DMS79 (cell line): ENCODE data around the gene OXSR1.
"Not testable (repeated sequence)": the region's sequence is repeated elsewhere in the genome, so short reads cannot be mapped to it uniquely, and the experiment has no call there.

Source experiments
- DNase-seq: peaks from one replicate; lab custom pipeline; 2025; lab: John Stamatoyannopoulos, UW

OXSR1 gene

GRCh38 chr3:38167591-38167990 is 2.3 kb downstream of the OXSR1 start:
- DNase-seq = no peak

DNA sequence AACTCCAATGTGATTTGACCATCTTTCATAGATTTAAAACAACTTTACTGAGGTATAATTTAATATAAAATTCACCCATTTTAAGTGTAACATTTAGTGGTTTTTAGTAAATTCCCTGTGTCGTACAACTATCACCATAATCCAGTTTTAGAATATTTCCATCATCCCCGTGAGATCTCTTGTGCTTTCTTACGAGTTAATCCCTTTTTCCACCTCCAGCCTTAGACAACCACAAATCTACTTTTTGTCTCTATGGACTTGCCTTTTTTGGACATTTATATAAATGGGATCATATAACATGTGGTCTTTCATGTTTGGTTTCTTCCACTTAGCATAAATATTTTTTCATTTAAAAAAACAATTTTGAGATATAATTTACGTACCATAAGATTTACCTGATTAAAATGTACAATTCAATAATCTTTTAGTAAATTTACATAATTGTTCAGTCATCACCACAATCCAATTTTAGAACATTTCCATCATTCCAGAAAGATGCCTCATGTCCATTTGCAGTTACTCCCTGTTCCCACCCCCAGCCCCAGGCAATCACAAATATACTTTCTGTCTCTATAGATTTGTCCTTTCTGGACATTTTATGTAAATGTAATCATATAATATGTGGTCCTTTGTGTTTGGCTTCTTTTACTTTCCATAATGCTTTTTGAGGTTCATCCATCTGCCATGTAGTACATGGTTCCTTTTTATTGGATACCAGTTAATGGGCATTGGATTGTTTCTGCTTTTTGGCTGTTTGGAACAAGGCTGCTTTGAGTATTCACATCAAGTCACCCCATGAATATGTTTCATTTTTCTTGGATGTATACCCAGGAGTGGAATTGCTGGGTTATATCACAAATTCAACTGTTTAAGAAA is 3.1 kb downstream of the OXSR1 start:
- DNase-seq = no peak

DNA sequence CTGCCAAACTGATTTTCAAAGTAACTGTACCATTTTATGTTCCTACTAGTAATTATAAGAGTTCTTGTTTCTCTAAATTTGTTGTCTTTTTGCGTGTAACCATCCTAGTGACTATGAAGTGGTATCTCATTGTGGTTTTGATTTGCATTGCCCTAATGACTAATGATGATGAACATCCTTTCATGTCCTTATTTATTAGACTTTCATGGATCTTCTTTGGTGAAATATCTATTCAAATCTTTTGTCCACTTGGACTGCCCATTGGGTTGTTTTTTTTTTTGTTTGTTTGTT is 3.6 kb downstream of the OXSR1 start:
- DNase-seq = no peak

DNA sequence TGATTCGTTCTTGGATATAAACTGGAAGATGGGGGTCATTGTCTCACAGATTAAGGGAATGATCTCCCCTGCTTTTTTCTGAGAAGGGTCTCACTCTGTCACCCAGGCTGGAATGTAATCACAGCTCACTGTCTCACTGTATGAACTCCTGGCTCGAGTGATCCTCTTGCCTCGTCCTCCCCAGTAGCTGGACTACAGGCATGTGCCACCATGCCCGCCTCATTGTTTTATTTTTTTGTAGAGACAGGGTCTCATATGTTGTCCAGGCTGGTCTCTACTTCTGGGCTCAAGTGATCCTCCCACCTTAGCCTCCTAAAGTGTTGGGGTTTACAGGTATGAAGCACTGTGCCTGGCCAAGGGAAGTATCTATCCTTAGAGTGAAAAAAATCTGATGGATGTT is 5.4 kb downstream of the OXSR1 start:
- DNase-seq = no peak

- DNase-seq = no peak
Measured at GRCh38 chr3:38171622-38172021, 6.3 kb downstream of the OXSR1 start.

- DNase-seq = no peak
Measured at GRCh38 chr3:38173834-38174418, 8.6 kb downstream of the OXSR1 start.

GRCh38 chr3:38177181-38177580 is 11.8 kb downstream of the OXSR1 start:
- DNase-seq = no peak

DNA sequence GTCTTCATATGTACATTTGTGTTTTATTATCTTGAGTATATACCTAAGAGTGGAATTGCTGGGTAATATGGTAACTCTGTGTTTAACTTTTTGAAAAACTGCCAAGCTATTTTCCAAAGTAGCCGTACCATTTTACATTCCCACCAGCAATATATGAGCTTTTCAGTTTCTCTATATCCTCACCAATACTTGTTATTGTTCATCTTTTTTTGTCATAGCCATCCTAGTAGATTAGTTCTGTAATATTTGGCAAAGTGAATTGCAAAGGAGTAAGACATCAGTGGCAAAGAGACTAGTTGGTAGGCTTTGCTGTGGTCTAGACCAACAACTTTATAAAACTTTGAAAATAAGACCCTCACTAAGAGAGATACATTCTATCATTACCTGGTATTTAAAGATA is 21.4 kb downstream of the OXSR1 start:
- no peak for DNase-seq

GRCh38 chr3:38190481-38190881 is 25.1 kb downstream of the OXSR1 start:
- DNase-seq = no peak

- DNase-seq = not testable (repeated sequence)
Measured at GRCh38 chr3:38202931-38203330, 37.6 kb downstream of the OXSR1 start.

- no peak for DNase-seq
Measured at GRCh38 chr3:38203690-38204089, 38.4 kb downstream of the OXSR1 start.

DNA sequence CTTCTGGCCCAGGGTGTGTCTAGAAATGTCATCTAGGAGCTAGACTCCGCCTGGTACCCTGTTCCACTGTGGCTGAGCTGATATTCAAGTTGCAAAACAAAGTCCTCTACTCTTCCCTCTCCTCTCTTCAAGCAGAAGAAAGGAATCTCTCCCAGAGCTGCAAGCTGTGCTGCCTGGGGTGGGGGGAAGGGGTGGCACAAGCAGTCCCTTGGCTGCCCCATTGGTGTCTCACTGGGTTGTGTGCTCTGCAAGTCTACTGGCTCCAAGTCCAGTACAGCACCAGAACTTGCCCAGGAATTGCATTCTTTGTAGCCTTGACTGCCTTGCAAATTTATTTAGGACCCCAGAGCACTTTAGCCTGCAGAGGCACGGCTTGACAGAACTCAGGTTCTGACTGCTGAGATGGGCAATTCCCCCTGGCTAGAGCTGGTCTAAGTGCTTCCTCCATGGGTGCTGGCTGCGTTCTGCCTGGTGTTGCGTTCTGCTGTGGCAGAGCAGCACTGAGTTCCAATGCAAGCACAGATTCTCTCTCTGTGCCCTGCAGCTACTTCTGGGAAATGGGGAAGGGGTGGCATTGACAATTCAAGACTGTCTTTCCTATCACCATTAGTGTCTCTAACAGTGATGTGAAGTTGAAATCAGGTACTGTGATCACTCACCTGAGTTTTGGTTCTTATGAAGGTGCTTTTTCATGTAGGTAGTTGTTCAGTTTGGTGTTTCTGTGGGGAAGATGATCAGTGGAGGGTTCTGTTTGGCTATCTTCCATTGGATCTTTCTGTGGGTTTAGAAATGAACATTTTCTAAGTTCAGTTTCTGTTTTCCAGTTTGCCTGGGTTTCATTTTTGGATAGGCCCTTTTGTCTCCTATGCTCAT is 39.5 kb downstream of the OXSR1 start:
- DNase-seq = no peak

DNA sequence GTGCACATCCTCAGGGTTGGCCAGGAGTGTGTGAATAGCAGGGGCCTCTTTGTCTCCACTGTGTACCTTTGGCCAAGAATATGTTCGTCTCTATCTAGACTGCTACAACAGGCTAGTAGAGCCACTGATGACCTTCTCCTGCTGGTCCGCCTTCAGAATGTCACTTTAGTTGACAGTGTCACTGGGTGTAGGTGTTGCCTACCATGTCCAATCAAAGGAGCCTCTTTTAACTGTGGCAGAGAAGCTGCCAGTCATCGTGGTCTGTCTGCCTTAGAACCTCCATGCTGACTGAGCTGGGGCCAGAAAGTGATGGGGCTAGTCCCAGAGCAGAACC is 40.1 kb downstream of the OXSR1 start:
- no peak for DNase-seq

GRCh38 chr3:38207254-38208003 is 42.1 kb downstream of the OXSR1 start:
- DNase-seq = no peak

DNA sequence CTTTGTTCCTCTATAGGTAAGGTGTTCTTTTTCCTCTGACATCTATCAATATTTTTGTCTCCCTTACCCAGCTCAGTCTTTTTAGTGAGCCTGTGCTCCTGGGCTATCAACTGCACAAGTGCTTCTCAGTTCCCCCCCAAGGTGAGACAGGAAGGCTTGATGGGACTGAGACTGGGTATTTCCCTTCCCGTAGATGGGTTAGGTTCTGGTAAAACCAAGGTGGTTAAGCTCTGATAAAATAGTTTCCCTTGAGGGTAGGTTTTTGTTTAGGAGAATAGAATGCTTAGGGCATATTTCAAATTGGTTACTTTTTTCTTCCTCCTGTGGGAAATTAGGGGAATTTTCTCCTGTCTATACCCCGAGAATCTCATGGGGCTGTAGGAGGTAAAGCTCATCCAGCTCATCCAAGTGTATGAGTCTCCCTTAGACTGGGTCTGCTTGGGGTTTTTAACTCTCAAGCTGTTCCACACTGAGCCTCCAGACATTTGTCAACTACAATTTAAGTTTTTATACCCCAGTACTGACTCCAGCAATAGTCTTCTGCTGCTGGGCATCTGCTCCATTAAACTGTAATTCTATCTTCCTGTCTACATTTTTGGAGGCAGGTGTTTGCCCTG is 44.9 kb downstream of the OXSR1 start:
- no peak for DNase-seq

DNA sequence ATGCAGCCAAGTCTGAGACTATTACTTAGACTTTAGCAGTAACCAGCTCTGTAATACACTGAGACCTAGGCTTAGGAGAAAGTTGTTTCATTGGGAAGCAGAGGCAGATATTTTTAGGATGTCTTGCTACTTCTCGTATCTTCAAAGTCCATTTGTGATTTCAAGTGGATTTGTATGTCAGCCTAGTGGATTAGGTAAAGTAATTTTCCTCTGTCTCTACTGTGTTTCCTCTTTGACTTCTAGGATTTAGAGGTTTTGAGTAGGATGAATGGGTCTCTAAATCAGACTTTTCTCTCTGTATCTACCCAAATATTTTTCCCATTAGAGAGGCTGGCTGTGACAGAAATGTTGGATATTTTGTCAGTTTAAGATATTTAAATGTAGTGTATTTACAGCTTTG is 46.8 kb downstream of the OXSR1 start:
- DNase-seq = no peak

DNA sequence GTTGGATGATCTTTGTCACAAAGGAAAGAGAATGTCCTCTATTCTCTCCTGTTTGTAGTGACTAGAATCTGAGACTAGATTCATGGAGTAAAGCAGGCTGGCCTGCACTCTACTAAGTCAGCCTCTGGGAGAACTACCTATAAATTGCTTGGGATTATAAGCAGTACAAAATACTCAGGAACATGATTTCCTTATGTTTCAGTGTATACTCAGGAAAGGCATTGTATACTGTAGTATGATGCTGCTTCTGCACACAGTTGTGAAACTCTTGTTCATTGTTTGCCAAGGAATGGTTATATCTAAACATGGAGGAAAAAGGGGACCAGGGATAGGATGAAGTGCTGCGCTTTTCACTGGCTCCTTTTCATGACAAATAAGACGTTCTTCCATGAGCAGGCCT is 49.2 kb downstream of the OXSR1 start:
- DNase-seq = no peak

GRCh38 chr3:38219609-38220197 is 54.4 kb downstream of the OXSR1 start:
- DNase-seq = no peak

DNA sequence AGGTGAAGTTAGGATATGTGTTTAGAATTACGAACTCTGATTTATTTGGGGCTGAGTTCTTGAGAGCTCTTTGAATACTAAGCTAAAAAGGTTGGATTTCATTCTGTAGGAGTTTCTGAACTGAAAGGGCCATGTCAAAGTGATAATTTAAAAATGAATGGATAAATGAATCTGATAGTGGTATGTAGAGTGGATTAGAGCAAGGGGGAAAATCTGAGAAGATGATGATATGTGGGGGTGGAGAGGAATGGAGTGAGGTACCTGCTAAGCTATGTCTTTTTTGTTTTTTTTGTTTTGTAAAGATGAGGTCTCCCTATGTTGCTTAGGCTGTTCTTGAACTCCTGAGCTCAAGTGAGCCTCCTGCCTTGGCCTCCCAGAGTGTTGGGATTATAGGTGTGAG is 55.7 kb downstream of the OXSR1 start:
- no peak for DNase-seq

GRCh38 chr3:38222032-38222634 is 56.8 kb downstream of the OXSR1 start:
- no peak for DNase-seq

GRCh38 chr3:38224357-38224756 is 59.0 kb downstream of the OXSR1 start:
- DNase-seq = no peak
